Fibroblast of the aortic adventitia (primary cell): ENCODE measurements around the gene SF1. TPM values are rescaled to one million over a fixed set of nuclear protein-coding genes. Genes with fewer than 3 reads are reported as not detected.

Experiments used
- DNase-seq: peaks from one replicate; pipeline ENCODE4 v3.0.0-alpha.2; 2010; ENCODE audit warnings: low read depth
- H3K4me3 ChIP-seq: 2 replicates; pipeline ENCODE4 v1.5.1; 2011; ENCODE audit warnings: low read depth, mild to moderate bottlenecking, control low read depth, low read length, moderate library complexity
- CTCF ChIP-seq: IDR thresholded peaks from 2 replicates; pipeline ENCODE4 v1.5.1; 2011; ENCODE audit warnings: mild to moderate bottlenecking, low read length, control low read depth, inconsistent platforms; ENCODE audit not compliant: insufficient read depth
- total RNA-seq: library from RNA; depleted of rRNA; stranded (reverse); fragments of >200 nt; gene quantifications from 2 replicates; pipeline ENCODE4 v1.2.3, GENCODE V29; 2012; ENCODE audit warnings: low replicate concordance

The SF1 gene
- total RNA-seq, 1 donor: 150 TPM

- no peak overlapping the region for H3K4me3 ChIP-seq
- DNase-seq: no peak
- no peak for TF ChIP-seq CTCF
Observed at GRCh38 chr11:64796047-64796756, 17.9 kb upstream of the SF1 start.

GRCh38 chr11:64794526-64794925 is 16.2 kb upstream of the SF1 start:
- H3K4me3 ChIP-seq: no peak overlapping the region
- TF ChIP-seq CTCF: no peak
- no peak for DNase-seq

GRCh38 chr11:64793271-64794160 is 15.2 kb upstream of the SF1 start:
- no peak for TF ChIP-seq CTCF
- no peak for DNase-seq
- no peak overlapping the region for H3K4me3 ChIP-seq

- H3K4me3 ChIP-seq: no peak overlapping the region
- no peak for TF ChIP-seq CTCF
- no peak for DNase-seq
Observed at GRCh38 chr11:64792482-64792881, 14.1 kb upstream of the SF1 start.

GRCh38 chr11:64791781-64792291 is 13.5 kb upstream of the SF1 start:
- no peak for TF ChIP-seq CTCF
- H3K4me3 ChIP-seq: no peak overlapping the region
- DNase-seq: no peak

GRCh38 chr11:64790205-64791095 is 12.1 kb upstream of the SF1 start:
- no peak for DNase-seq
- H3K4me3 ChIP-seq: no peak overlapping the region
- no peak for TF ChIP-seq CTCF
